ENCODE measurements around the gene HSPA12B. TPM values are rescaled to one million over a fixed set of nuclear protein-coding genes. Genes with fewer than 3 reads are reported as not detected.

Gene HSPA12B
- total and polyA plus RNA-seq, 2 donors (not counting 3 experiments of a cell fraction or from before 2014, with no cell fraction given), result 3.7 to 6.6 TPM

GRCh38 chr20:3711484-3711941 lies 21.0 kb upstream of the HSPA12B start:
- TF ChIP-seq FOS (IDR thresholded peaks at IDR 0.05; ENCODE audit: borderline replicate concordance, insufficient read depth, low read length) (no peak), POLR2A (IDR thresholded peaks at IDR 0.05; ENCODE audit: low read depth, low read length) (no peak), MAX (IDR thresholded peaks at IDR 0.05; ENCODE audit: insufficient read depth, insufficient read length) (no peak), POLR2AphosphoS5 (IDR thresholded peaks at IDR 0.05; ENCODE audit: insufficient read depth, low read depth, low read length) (no peak), CTCF (IDR thresholded peaks at IDR 0.05; ENCODE audit: extremely low read depth in 1 of 2, insufficient read depth in 1 of 2, low read depth in 1 of 2, low read length in 2 of 2) (no peak), EZH2 (IDR thresholded peaks at IDR 0.05; ENCODE audit: borderline replicate concordance, low read depth, low read length, severe bottlenecking) (no peak), JUN (IDR thresholded peaks at IDR 0.05; ENCODE audit: borderline replicate concordance, insufficient read depth, insufficient read length, low read depth) (no peak), MYC (IDR thresholded peaks at IDR 0.05; ENCODE audit: low read depth, low read length) (no peak), GATA2 (IDR thresholded peaks at IDR 0.05; ENCODE audit: insufficient read depth, insufficient read length, low read depth, low read length) (no peak)
- CTCF ChIA-PET, result interaction anchor here (0.6 to 5.7 kb wide), 40 partner anchors 8 to 658 kb away, joined by 3 to 346 read pairs (median 6); partner anchors contain the start of genes ADAM33, ADISSP, HSPA12B and SPEF1
- no peaks in the 10 kb centered on the region for H3K9me1 ChIP-seq (replicated peaks; ENCODE audit: control insufficient read depth, extremely low read depth, insufficient read depth, low read length)
- dilution Hi-C loops (cut with MboI; ENCODE audit: extremely low pct_ligation_motif_present, low sequenced_read_pairs), result no loop called here
- DNase-seq (ENCODE audit: low read depth, low spot score) (no peak), FAIRE-seq (no peak)
- BruUV-seq (replicated peaks), result no TSS peak
- H2AFZ ChIP-seq (ENCODE audit: low read depth, low read length), result no peak overlapping the region
- no peaks in the 10 kb centered on the region for H3K27me3 ChIP-seq (ENCODE audit: control insufficient read depth in 2 of 2, insufficient read depth in 2 of 2, low read length in 2 of 2)
- H3K9ac ChIP-seq (replicated peaks; ENCODE audit: extremely low read depth, insufficient read depth, low read length), result no peak overlapping the region
- no peaks in the 10 kb centered on the region for H3K9me3 ChIP-seq (replicated peaks; ENCODE audit: control insufficient read depth, insufficient read depth, low read length)
- POLR2A ChIA-PET, result interaction anchor here (1.6 kb wide), 1 partner anchor 35 kb away, joined by 4 read pairs; no protein-coding TSS in a partner anchor
- no peak overlapping the region for H3K4me2 ChIP-seq (ENCODE audit: insufficient read depth, low read length)
- H3K79me2 ChIP-seq (ENCODE audit: control insufficient read depth, insufficient read depth, low read length), result no peaks in the 10 kb centered on the region
- H3K36me3 ChIP-seq (ENCODE audit: control insufficient read depth in 2 of 2, extremely low read depth in 1 of 2, insufficient read depth in 2 of 2, low read length in 2 of 2), result no peaks in the 10 kb centered on the region
- H3K4me3 ChIP-seq (replicated peaks in 1 of 3; ENCODE audit: insufficient read depth in 1 of 3, low read depth in 1 of 3, low read length in 3 of 3), result no peak overlapping the region
- no peaks in the 10 kb centered on the region for H3K4me1 ChIP-seq (ENCODE audit: control insufficient read depth, extremely low read depth, insufficient read depth, low read length)
- no peak overlapping the region for H3K27ac ChIP-seq (ENCODE audit: insufficient read depth, low read depth, low read length)
- no peaks in the 10 kb centered on the region for H4K20me1 ChIP-seq (replicated peaks; ENCODE audit: control insufficient read depth, extremely low read depth, insufficient read depth, low read length)
- intact Hi-C loops (cut with micrococcal nuclease), result loop anchor here (1.0 kb wide), 1 partner anchor 35 kb away; no protein-coding TSS in a partner anchor
